Adipose tissue (tissue), 3 donors: ENCODE measurements around the gene FAM98A. TPM values are rescaled to one million over a fixed set of nuclear protein-coding genes. Genes with fewer than 3 reads are reported as not detected.

Source experiments
- H3K27ac ChIP-seq: one replicate; pipeline ENCODE4 v1.5.1; 2013; ENCODE audit warnings: low read depth, low read length
- WGBS, 3 donors: extraction: QIAGEN DNeasy Blood & Tissue Kit; methylation state at CpG; one replicate each; pipeline ENCODE4 v1.1.7; 2013; 5-methylcytosine and 5-hydroxymethylcytosine counted together
- polyA plus RNA-seq, 3 donors: library from polyadenylated mRNA; stranded (reverse); fragments of 200-250 nt; gene quantifications; one replicate each; pipeline ENCODE4 v1.2.3, GENCODE V29; 2013
- donor health status: healthy with polysubstance abuse.
- donor health status: Bipolar disorder and iron deficiency.
- donor health status: healthy.

FAM98A gene
- polyA plus RNA-seq, 3 donors, result 9.1 to 50.2 (median 15.0) TPM

GRCh38 chr2:33552758-33553461, 46.2 kb downstream of the FAM98A start:
- WGBS, 3 donors, result 46 to 58% (median 48%) methylated on average over 1 of the region's 1 CpG
- H3K27ac ChIP-seq, result no peak overlapping the region

GRCh38 chr2:33550206-33550605, 48.9 kb downstream of the FAM98A start:
- 51 to 84% (median 83%) methylated on average over 3 of the region's 3 CpGs for WGBS, 3 donors
- no peak overlapping the region for H3K27ac ChIP-seq

- WGBS, 3 donors, result 89 to 92% (median 90%) methylated on average over 4 of the region's 4 CpGs
- no peak overlapping the region for H3K27ac ChIP-seq
Measured at GRCh38 chr2:33541243-33541642, 57.9 kb downstream of the FAM98A start.

- 65 to 68% (median 67%) methylated on average over 3 of the region's 3 CpGs for WGBS, 3 donors
- no peak overlapping the region for H3K27ac ChIP-seq
Measured at GRCh38 chr2:33535421-33535820, 63.7 kb downstream of the FAM98A start.

Other genes starting within 250 kb of the FAM98A start
- 1 to 10 TPM; 2.3 to 6.1 (median 5.4) TPM for gene RASGRP3, start 122.7 kb downstream of the FAM98A start, polyA plus RNA-seq